K562 (cell line): Measurements from ENCODE around the gene URM1. TPM values are rescaled to one million over a fixed set of nuclear protein-coding genes. Genes with fewer than 3 reads are reported as not detected.
A peak's percentile ranks its signal among the peaks of the same experiment; 100 is the strongest.

ENCODE experiments used
- ATAC-seq: fragments of 200-7000 bp; cut with Tn5 transposase; 3 replicates; pipeline ENCODE4 v1.9.1; 2020; ENCODE audit warnings: moderate library complexity
- BruUV-seq: library from RNA; stranded (reverse); fragments of 400-500 nt; replicated peaks from 2 replicates; lab custom pipeline; 2021; lab: Mats Ljungman, UMichigan
- CTCF ChIA-PET: fragments of 300-600 bp; formaldehyde crosslinking; extraction: SDS; loops from one replicate; lab custom pipeline; 2021; ENCODE audit warnings: low intra/inter-chr PET ratio; lab: Yijun Ruan, JAX
- POLR2A ChIA-PET: fragments of 300-600, 350-650 bp; sonication (Branson Sonifier 250); formaldehyde crosslinking; extraction: SDS; loops from one replicate; lab custom pipeline; 2021; ENCODE audit warnings: antibody characterized with exemption, inconsistent platforms; lab: Yijun Ruan, JAX
- DNase-seq, 4 experiments: peaks; one replicate each; pipeline versions ENCODE4 v3.0.0 to v3.0.0-alpha.2; 2011 to 2018; ENCODE audit warnings: low spot score in 3 of 4, mixed read lengths in 3 of 4; ENCODE audit errors: extremely low read depth in 1 of 4
- FAIRE-seq: peaks from 2 replicates; lab custom pipeline; 2011; peaks lifted over from hg19 to GRCh38; lab: Jason Lieb, UNC
- H2AFZ ChIP-seq: 2 replicates; pipeline ENCODE4 v1.6.0; 2011; ENCODE audit warnings: low read depth, low read length, control low read depth, inconsistent platforms
- H3K27ac ChIP-seq: fragments of 200-600 bp; 3 replicates; pipeline ENCODE4 v1.8.0; 2011; ENCODE audit warnings: low read depth, mild to moderate bottlenecking, control low read depth, inconsistent platforms, low read length, moderate library complexity, mixed read lengths; ENCODE audit errors: extremely low read depth
- H3K27me3 ChIP-seq, 2 experiments: fragments of 300-600 bp in 1 of 2; 2 replicates in 1 of 2; 3 replicates in 1 of 2; pipeline versions ENCODE4 v1.6.0 to v1.8.0; 2011; ENCODE audit warnings: inconsistent platforms in 2 of 2, low read length in 2 of 2, mild to moderate bottlenecking in 1 of 2, mixed read lengths in 1 of 2, moderate library complexity in 1 of 2; ENCODE audit not compliant: control insufficient read depth in 2 of 2, insufficient read depth in 2 of 2
- H3K36me3 ChIP-seq: fragments of 300-600 bp; 3 replicates; pipeline ENCODE4 v1.8.0; 2011; ENCODE audit warnings: mild to moderate bottlenecking, low read length, inconsistent platforms; ENCODE audit not compliant: control insufficient read depth, insufficient read depth
- H3K4me1 ChIP-seq, 2 experiments: fragments of 200-600 bp in 1 of 2; replicated peaks in 1 of 2; 2 replicates in 1 of 2; 3 replicates in 1 of 2; pipeline versions ENCODE4 v1.5.1 to v1.8.0; 2011; ENCODE audit warnings: inconsistent platforms in 2 of 2, low read length in 2 of 2, mild to moderate bottlenecking in 1 of 2, mixed read lengths in 1 of 2, moderate library complexity in 1 of 2; ENCODE audit not compliant: control insufficient read depth in 2 of 2, insufficient read depth in 2 of 2
- H3K4me2 ChIP-seq: 2 replicates; pipeline ENCODE4 v1.6.1; 2011; ENCODE audit warnings: low read length, control low read depth, inconsistent platforms, mixed read lengths; ENCODE audit not compliant: insufficient read depth
- H3K4me3 ChIP-seq: fragments of 200-600 bp; sonication (generic), shearing (Covaris generic); 2 replicates; pipeline ENCODE4 v1.5.1; 2016; ENCODE audit warnings: control low read depth, inconsistent platforms
- H3K79me2 ChIP-seq: fragments of 200-600 bp; 3 replicates; pipeline ENCODE4 v1.8.0; 2011; ENCODE audit warnings: low read length, inconsistent platforms; ENCODE audit not compliant: control insufficient read depth, insufficient read depth
- H3K9ac ChIP-seq, 2 experiments: 2 replicates each; pipeline versions ENCODE4 v1.6.0 to v1.6.1; 2011; ENCODE audit warnings: low read depth in 2 of 2, low read length in 2 of 2, control low read depth in 1 of 2, inconsistent platforms in 1 of 2, mild to moderate bottlenecking in 1 of 2, mixed read lengths in 1 of 2; ENCODE audit not compliant: insufficient read depth in 1 of 2
- H3K9me1 ChIP-seq: one replicate; pipeline ENCODE4 v1.6.0; 2011; ENCODE audit warnings: inconsistent platforms, mild to moderate bottlenecking, low read length, moderate library complexity; ENCODE audit not compliant: control insufficient read depth, insufficient read depth
- H3K9me3 ChIP-seq: replicated peaks from 2 replicates; pipeline ENCODE4 v1.5.1; 2011; ENCODE audit warnings: low read depth, low read length, inconsistent platforms; ENCODE audit not compliant: control insufficient read depth, insufficient read depth
- H4K20me1 ChIP-seq: replicated peaks from 2 replicates; pipeline ENCODE4 v1.6.1; 2011; ENCODE audit warnings: low read length, inconsistent platforms, mixed read lengths; ENCODE audit not compliant: control insufficient read depth, insufficient read depth
- E2F1 ChIP-seq: sonication (generic); formaldehyde crosslinking; IDR thresholded peaks from 2 replicates; pipeline ENCODE4 v1.8.1; 2023; ENCODE audit warnings: mild to moderate bottlenecking, missing genetic modification reagents, moderate library complexity
- FOXA3 ChIP-seq, 2 experiments: fragments of 450-650 bp in 1 of 2; sonication (generic) in 1 of 2; formaldehyde crosslinking; IDR thresholded peaks in 1 of 2; conservative IDR thresholded peaks in 1 of 2; 2 replicates each; pipeline versions ENCODE4 v1.4.0 to v1.8.0; 2020 to 2022; ENCODE audit warnings: mild to moderate bottlenecking in 2 of 2, missing genetic modification reagents in 1 of 2
- HCFC1 ChIP-seq: IDR thresholded peaks from 2 replicates; pipeline ENCODE4 v1.6.1; 2012; ENCODE audit warnings: low read depth, low read length, improper control_type of control experiment
- HES1 ChIP-seq: fragments of 450-650 bp; IDR thresholded peaks from 2 replicates; pipeline ENCODE4 v1.6.1; 2016; ENCODE audit warnings: low read depth, mild to moderate bottlenecking, moderate library complexity
- MYC ChIP-seq, 2 experiments: fragments of 250-450 bp in 1 of 2; sonication (Bioruptor Pico) in 1 of 2; IDR thresholded peaks; 2 replicates each; pipeline versions ENCODE4 v1.5.1 to v1.6.1; 2012 to 2021; ENCODE audit warnings: low read depth in 2 of 2, borderline replicate concordance in 1 of 2, improper control_type of control experiment in 1 of 2, low read length in 1 of 2, mild to moderate bottlenecking in 1 of 2, moderate library complexity in 1 of 2
- MYNN ChIP-seq, 2 experiments: sonication (generic); formaldehyde crosslinking in 1 of 2; IDR thresholded peaks; 2 replicates each; pipeline versions ENCODE4 v1.5.0 to v1.6.1; 2016 to 2020; ENCODE audit warnings: antibody characterized with exemption in 1 of 2, missing genetic modification reagents in 1 of 2
- SIN3A ChIP-seq, 2 experiments: fragments of 150-350 bp in 1 of 2; IDR thresholded peaks; 2 replicates each; pipeline ENCODE4 v1.6.1; 2011 to 2016; ENCODE audit warnings: borderline replicate concordance in 2 of 2, low read depth in 2 of 2, low read length in 2 of 2, mild to moderate bottlenecking in 2 of 2, moderate library complexity in 2 of 2; ENCODE audit not compliant: control insufficient read depth in 1 of 2
- SMAD4 ChIP-seq: fragments of 250-450 bp; sonication (Bioruptor Pico); conservative IDR thresholded peaks from 2 replicates; pipeline ENCODE4 v1.8.0; 2021; ENCODE audit warnings: inconsistent platforms, mild to moderate bottlenecking, moderate library complexity
- SMC3 ChIP-seq: conservative IDR thresholded peaks from 2 replicates; pipeline ENCODE4 v1.6.1; 2011; ENCODE audit warnings: low read depth, low read length, improper control_type of control experiment; ENCODE audit not compliant: insufficient read depth
- ZBTB43 ChIP-seq: sonication (generic); formaldehyde crosslinking; IDR thresholded peaks from 2 replicates; pipeline ENCODE4 v1.8.0; 2023; ENCODE audit warnings: mild to moderate bottlenecking, missing genetic modification reagents
- ZNF143 ChIP-seq: sonication (generic); formaldehyde crosslinking; IDR thresholded peaks from 2 replicates; pipeline ENCODE4 v1.9.0; 2022; ENCODE audit warnings: mild to moderate bottlenecking, missing genetic modification reagents
- WGBS: fragments of 100-300 bp; shearing (Covaris generic); methylation state at CpG from one replicate; pipeline ENCODE4 v1.1.6; 2016; ENCODE audit warnings: low coverage, mixed read lengths; ENCODE audit not compliant: insufficient coverage; ENCODE audit errors: missing lambda C conversion rate; 5-methylcytosine and 5-hydroxymethylcytosine counted together
- in situ Hi-C: fragments of 300-500 bp; cut with MboI; formaldehyde crosslinking; loops from 4 replicates; pipeline ENCODE4 v1.15.0; 2018; ENCODE audit warnings: inconsistent platforms, mixed read lengths
- intact Hi-C: fragments of 100-400 bp; cut with micrococcal nuclease; formaldehyde crosslinking; loops from 2 replicates; pipeline ENCODE4 v1.14.2; 2022
- polyA plus RNA-seq, 8 experiments: library from polyadenylated mRNA; depleted of rRNA in 4 of 8; stranded (reverse) in 5 of 8; unstranded in 3 of 8; fragments of >200 nt; fragmentation: Nextera tagmentation in 2 of 8; fragmentation: Illumina TruSeq in 1 of 8; extraction: Ambion mirVana in 2 of 8; extraction: Trizol in 1 of 8; gene quantifications; 2 replicates each; pipeline versions ENCODE4 v1.2.1 to v1.2.3, GENCODE V29; 2011 to 2014; ENCODE audit warnings: inconsistent platforms in 1 of 8, missing spikeins in 1 of 8
- total RNA-seq, 7 experiments: library from RNA; depleted of rRNA in 6 of 7; stranded (reverse); fragments of >200 nt in 6 of 7; fragmentation: Illumina TruSeq in 2 of 7; extraction: Trizol in 2 of 7; gene quantifications; 2 replicates each; pipeline versions ENCODE4 v1.2.1 to v1.2.3, GENCODE V29; 2011 to 2021; ENCODE audit warnings: low replicate concordance in 1 of 7
- TF ChIP-seq, protein P1 (sequence below): sonication (generic); formaldehyde crosslinking; IDR thresholded peaks from 2 replicates; pipeline ENCODE4 v1.8.1; 2023; ENCODE audit warnings: mild to moderate bottlenecking, missing genetic modification reagents

The URM1 gene
- total and polyA plus RNA-seq, 9 of the 15 experiments (the other 6 are each of a cell fraction or from before 2014, with no cell fraction given): 10.1 to 88.9 (median 53.3) TPM

GRCh38 chr9:128341435-128341849 is 29.7 kb upstream of the URM1 start:
- Histone ChIP-seq H3K4me1 (peaks cover 10 to 17% of the 10 kb centered on the region in 2 experiments; a peak in 4 of 5 replicates), H2AFZ (peak overlapping the region; percentile 64), H3K36me3 (peaks cover 57% of the 10 kb centered on the region), H3K27ac (peak overlapping the region; percentile 62; the same call in 1 of the 3 replicates), H3K4me3 (peak overlapping the region; percentile 52), H3K79me2 (peaks cover 17% of the 10 kb centered on the region), H3K27me3 (no peaks in the 10 kb centered on the region), H3K9ac (peak overlapping the region; percentile 62 to 99), H3K9me1 (no peaks in the 10 kb centered on the region), H3K4me2 (peak overlapping the region; percentile 83), H3K9me3 (no peaks in the 10 kb centered on the region), H4K20me1 (no peaks in the 10 kb centered on the region)
- in situ Hi-C loops: loop anchor here (5.0 kb wide), 1 partner anchor 356 kb away; no protein-coding TSS in a partner anchor
- 24% methylated on average over 13 of the region's 13 CpGs for WGBS
- CTCF ChIA-PET: interaction anchor here (0.9 to 2.2 kb wide), 5 partner anchors 45 to 138 kb away, joined by 3 to 9 read pairs (median 5); partner anchors contain the start of gene DNM1
- BruUV-seq: no TSS peak
- POLR2A ChIA-PET: interaction anchor here (0.6 to 1.5 kb wide), 17 partner anchors 9 to 1544 kb away, joined by 3 to 12 read pairs (median 3); partner anchors contain the start of genes PKN3 and URM1
- ATAC-seq: peak; percentile 83
- intact Hi-C loops: loop anchor here (1.0 to 10.0 kb wide), 6 partner anchors 46 to 1449 kb away; no protein-coding TSS in a partner anchor
- FAIRE-seq: peak; percentile 88
- DNase-seq: peak; percentile 85 to 95 (median 88)
- TF ChIP-seq SIN3A (IDR thresholded peaks at IDR 0.05; ENCODE audit: borderline replicate concordance in 2 of 2, control insufficient read depth in 1 of 2, low read depth in 2 of 2, low read length in 2 of 2): 0 out of 4 replicates have a peak, but pooled peaks of 1 of the 2 experiments have one; percentile 2
- no peak for TF ChIP-seq HES1
- peak; percentile 44; the same call in 1 of the 2 replicates for TF ChIP-seq HCFC1
- TF ChIP-seq, protein P1, sequence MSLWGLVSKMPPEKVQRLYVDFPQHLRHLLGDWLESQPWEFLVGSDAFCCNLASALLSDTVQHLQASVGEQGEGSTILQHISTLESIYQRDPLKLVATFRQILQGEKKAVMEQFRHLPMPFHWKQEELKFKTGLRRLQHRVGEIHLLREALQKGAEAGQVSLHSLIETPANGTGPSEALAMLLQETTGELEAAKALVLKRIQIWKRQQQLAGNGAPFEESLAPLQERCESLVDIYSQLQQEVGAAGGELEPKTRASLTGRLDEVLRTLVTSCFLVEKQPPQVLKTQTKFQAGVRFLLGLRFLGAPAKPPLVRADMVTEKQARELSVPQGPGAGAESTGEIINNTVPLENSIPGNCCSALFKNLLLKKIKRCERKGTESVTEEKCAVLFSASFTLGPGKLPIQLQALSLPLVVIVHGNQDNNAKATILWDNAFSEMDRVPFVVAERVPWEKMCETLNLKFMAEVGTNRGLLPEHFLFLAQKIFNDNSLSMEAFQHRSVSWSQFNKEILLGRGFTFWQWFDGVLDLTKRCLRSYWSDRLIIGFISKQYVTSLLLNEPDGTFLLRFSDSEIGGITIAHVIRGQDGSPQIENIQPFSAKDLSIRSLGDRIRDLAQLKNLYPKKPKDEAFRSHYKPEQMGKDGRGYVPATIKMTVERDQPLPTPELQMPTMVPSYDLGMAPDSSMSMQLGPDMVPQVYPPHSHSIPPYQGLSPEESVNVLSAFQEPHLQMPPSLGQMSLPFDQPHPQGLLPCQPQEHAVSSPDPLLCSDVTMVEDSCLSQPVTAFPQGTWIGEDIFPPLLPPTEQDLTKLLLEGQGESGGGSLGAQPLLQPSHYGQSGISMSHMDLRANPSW (CRISPR knock-in tag): peak; percentile 56; the same call in 1 of the 2 replicates
- no peak for TF ChIP-seq SMAD4 (CRISPR knock-in tag)
- peak; percentile 88 for TF ChIP-seq SMC3
- peak; percentile 60; the same call in 1 of the 2 replicates for TF ChIP-seq ZNF143 (CRISPR knock-in tag)
- TF ChIP-seq MYC (IDR thresholded peaks at IDR 0.05; ENCODE audit: low read depth, low read length): peak; percentile 70
- TF ChIP-seq MYC (CRISPR knock-in tag; IDR thresholded peaks at IDR 0.05; ENCODE audit: borderline replicate concordance, low read depth): no peak
- 0 out of 2 replicates have a peak, but pooled peaks have one; percentile 47 for TF ChIP-seq ZBTB43 (CRISPR knock-in tag)
- 0 out of 2 replicates have a peak, but pooled peaks have one; percentile 50 for TF ChIP-seq E2F1 (CRISPR knock-in tag)
- TF ChIP-seq MYNN (IDR thresholded peaks at IDR 0.05): no peak
- no peak for TF ChIP-seq MYNN (CRISPR knock-in tag; IDR thresholded peaks at IDR 0.05)
- TF ChIP-seq FOXA3 (CRISPR knock-in tag; conservative IDR thresholded peaks at IDR 0.05 in 1 of 2, IDR thresholded peaks at IDR 0.05 in 1 of 2): peak in 1 of 2 experiments; percentile 65; a peak in 1 of 4 replicates
